K562 (cell line): Measurements from ENCODE around the gene TUBA4B. TPM values are rescaled to one million over a fixed set of nuclear protein-coding genes. Genes with fewer than 3 reads are reported as not detected.
A peak's percentile ranks its signal among the peaks of the same experiment; 100 is the strongest.
"Not testable (repeated sequence)": the region's sequence is repeated elsewhere in the genome, so short reads cannot be mapped to it uniquely, and the experiment has no call there.

Experiments used
- ATAC-seq: fragments of 200-7000 bp; cut with Tn5 transposase; 3 replicates; pipeline ENCODE4 v1.9.1; 2020; ENCODE audit warnings: moderate library complexity
- BruUV-seq: library from RNA; stranded (reverse); fragments of 400-500 nt; replicated peaks from 2 replicates; lab custom pipeline; 2021; lab: Mats Ljungman, UMichigan
- CTCF ChIA-PET: fragments of 300-600 bp; formaldehyde crosslinking; extraction: SDS; loops from one replicate; lab custom pipeline; 2021; ENCODE audit warnings: low intra/inter-chr PET ratio; lab: Yijun Ruan, JAX
- POLR2A ChIA-PET: fragments of 300-600, 350-650 bp; sonication (Branson Sonifier 250); formaldehyde crosslinking; extraction: SDS; loops from one replicate; lab custom pipeline; 2021; ENCODE audit warnings: antibody characterized with exemption, inconsistent platforms; lab: Yijun Ruan, JAX
- DNase-seq, 4 experiments: peaks; one replicate each; pipeline versions ENCODE4 v3.0.0 to v3.0.0-alpha.2; 2011 to 2018; ENCODE audit warnings: low spot score in 3 of 4, mixed read lengths in 3 of 4; ENCODE audit errors: extremely low read depth in 1 of 4
- FAIRE-seq: peaks from 2 replicates; lab custom pipeline; 2011; peaks lifted over from hg19 to GRCh38; lab: Jason Lieb, UNC
- H2AFZ ChIP-seq: 2 replicates; pipeline ENCODE4 v1.6.0; 2011; ENCODE audit warnings: low read depth, low read length, control low read depth, inconsistent platforms
- H3K27ac ChIP-seq: fragments of 200-600 bp; 3 replicates; pipeline ENCODE4 v1.8.0; 2011; ENCODE audit warnings: low read depth, mild to moderate bottlenecking, control low read depth, inconsistent platforms, low read length, moderate library complexity, mixed read lengths; ENCODE audit errors: extremely low read depth
- H3K27me3 ChIP-seq, 2 experiments: fragments of 300-600 bp in 1 of 2; 2 replicates in 1 of 2; 3 replicates in 1 of 2; pipeline versions ENCODE4 v1.6.0 to v1.8.0; 2011; ENCODE audit warnings: inconsistent platforms in 2 of 2, low read length in 2 of 2, mild to moderate bottlenecking in 1 of 2, mixed read lengths in 1 of 2, moderate library complexity in 1 of 2; ENCODE audit not compliant: control insufficient read depth in 2 of 2, insufficient read depth in 2 of 2
- H3K36me3 ChIP-seq: fragments of 300-600 bp; 3 replicates; pipeline ENCODE4 v1.8.0; 2011; ENCODE audit warnings: mild to moderate bottlenecking, low read length, inconsistent platforms; ENCODE audit not compliant: control insufficient read depth, insufficient read depth
- H3K4me1 ChIP-seq, 2 experiments: fragments of 200-600 bp in 1 of 2; replicated peaks in 1 of 2; 2 replicates in 1 of 2; 3 replicates in 1 of 2; pipeline versions ENCODE4 v1.5.1 to v1.8.0; 2011; ENCODE audit warnings: inconsistent platforms in 2 of 2, low read length in 2 of 2, mild to moderate bottlenecking in 1 of 2, mixed read lengths in 1 of 2, moderate library complexity in 1 of 2; ENCODE audit not compliant: control insufficient read depth in 2 of 2, insufficient read depth in 2 of 2
- H3K4me2 ChIP-seq: 2 replicates; pipeline ENCODE4 v1.6.1; 2011; ENCODE audit warnings: low read length, control low read depth, inconsistent platforms, mixed read lengths; ENCODE audit not compliant: insufficient read depth
- H3K4me3 ChIP-seq: fragments of 200-600 bp; sonication (generic), shearing (Covaris generic); 2 replicates; pipeline ENCODE4 v1.5.1; 2016; ENCODE audit warnings: control low read depth, inconsistent platforms
- H3K79me2 ChIP-seq: fragments of 200-600 bp; 3 replicates; pipeline ENCODE4 v1.8.0; 2011; ENCODE audit warnings: low read length, inconsistent platforms; ENCODE audit not compliant: control insufficient read depth, insufficient read depth
- H3K9ac ChIP-seq, 2 experiments: 2 replicates each; pipeline versions ENCODE4 v1.6.0 to v1.6.1; 2011; ENCODE audit warnings: low read depth in 2 of 2, low read length in 2 of 2, control low read depth in 1 of 2, inconsistent platforms in 1 of 2, mild to moderate bottlenecking in 1 of 2, mixed read lengths in 1 of 2; ENCODE audit not compliant: insufficient read depth in 1 of 2
- H3K9me1 ChIP-seq: one replicate; pipeline ENCODE4 v1.6.0; 2011; ENCODE audit warnings: inconsistent platforms, mild to moderate bottlenecking, low read length, moderate library complexity; ENCODE audit not compliant: control insufficient read depth, insufficient read depth
- H3K9me3 ChIP-seq: replicated peaks from 2 replicates; pipeline ENCODE4 v1.5.1; 2011; ENCODE audit warnings: low read depth, low read length, inconsistent platforms; ENCODE audit not compliant: control insufficient read depth, insufficient read depth
- H4K20me1 ChIP-seq: replicated peaks from 2 replicates; pipeline ENCODE4 v1.6.1; 2011; ENCODE audit warnings: low read length, inconsistent platforms, mixed read lengths; ENCODE audit not compliant: control insufficient read depth, insufficient read depth
- CTCF ChIP-seq, 3 experiments: IDR thresholded peaks in 2 of 3; conservative IDR thresholded peaks in 1 of 3; 2 replicates each; pipeline ENCODE4 v1.5.1; 2011 to 2012; ENCODE audit warnings: low read length in 3 of 3, mild to moderate bottlenecking in 3 of 3, control low read depth in 2 of 3, improper control_type of control experiment in 1 of 3, inconsistent platforms in 1 of 3, low read depth in 1 of 3, mixed read lengths in 1 of 3, moderate library complexity in 1 of 3; ENCODE audit not compliant: insufficient read depth in 2 of 3
- MAFG ChIP-seq: fragments of 450-650 bp; conservative IDR thresholded peaks from 2 replicates; pipeline ENCODE4 v1.6.1; 2016; ENCODE audit warnings: missing genetic modification characterization, missing compliant biosample characterization
- ZNF316 ChIP-seq: fragments of 450-650 bp; IDR thresholded peaks from 2 replicates; pipeline ENCODE4 v1.6.1; 2016
- WGBS: fragments of 100-300 bp; shearing (Covaris generic); methylation state at CpG from one replicate; pipeline ENCODE4 v1.1.6; 2016; ENCODE audit warnings: low coverage, mixed read lengths; ENCODE audit not compliant: insufficient coverage; ENCODE audit errors: missing lambda C conversion rate; 5-methylcytosine and 5-hydroxymethylcytosine counted together
- in situ Hi-C: fragments of 300-500 bp; cut with MboI; formaldehyde crosslinking; loops from 4 replicates; pipeline ENCODE4 v1.15.0; 2018; ENCODE audit warnings: inconsistent platforms, mixed read lengths
- intact Hi-C: fragments of 100-400 bp; cut with micrococcal nuclease; formaldehyde crosslinking; loops from 2 replicates; pipeline ENCODE4 v1.14.2; 2022
- polyA plus RNA-seq, 8 experiments: library from polyadenylated mRNA; depleted of rRNA in 4 of 8; stranded (reverse) in 5 of 8; unstranded in 3 of 8; fragments of >200 nt; fragmentation: Nextera tagmentation in 2 of 8; fragmentation: Illumina TruSeq in 1 of 8; extraction: Ambion mirVana in 2 of 8; extraction: Trizol in 1 of 8; gene quantifications; 2 replicates each; pipeline versions ENCODE4 v1.2.1 to v1.2.3, GENCODE V29; 2011 to 2014; ENCODE audit warnings: inconsistent platforms in 1 of 8, missing spikeins in 1 of 8
- total RNA-seq, 7 experiments: library from RNA; depleted of rRNA in 6 of 7; stranded (reverse); fragments of >200 nt in 6 of 7; fragmentation: Illumina TruSeq in 2 of 7; extraction: Trizol in 2 of 7; gene quantifications; 2 replicates each; pipeline versions ENCODE4 v1.2.1 to v1.2.3, GENCODE V29; 2011 to 2021; ENCODE audit warnings: low replicate concordance in 1 of 7

The TUBA4B gene
- total and polyA plus RNA-seq, 9 of the 15 experiments (the other 6 are each of a cell fraction or from before 2014, with no cell fraction given): 0.04 TPM; not detected in 8

DNA sequence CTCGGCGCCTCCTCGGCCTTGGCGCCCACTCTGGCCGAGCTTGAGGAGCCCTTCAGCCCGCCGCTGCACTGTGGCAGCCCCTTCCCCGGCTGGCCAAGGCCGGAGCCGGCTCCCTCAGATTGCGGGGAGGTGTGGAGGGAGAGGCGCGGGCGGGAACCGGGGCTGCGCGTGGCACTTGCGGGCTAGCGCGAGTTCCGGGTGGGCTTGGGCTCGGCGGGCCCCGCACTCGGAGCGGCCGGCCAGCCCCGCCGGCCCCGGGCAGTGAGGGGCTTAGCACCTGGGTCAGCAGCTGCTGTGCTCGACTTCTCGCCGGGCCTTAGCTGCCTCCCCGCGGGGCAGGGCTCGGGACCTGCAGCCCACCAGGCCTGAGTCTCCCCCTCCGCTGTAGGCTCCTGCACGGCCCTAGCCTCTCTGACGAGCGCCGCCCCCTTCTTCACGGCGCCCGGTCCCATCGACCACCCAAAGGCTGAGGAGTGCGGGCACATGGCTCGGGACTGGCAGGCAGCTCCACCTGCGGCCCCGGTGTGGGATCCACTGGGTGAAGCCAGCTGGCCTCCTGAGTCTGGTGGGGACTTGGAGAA lies 59.7 kb downstream of the TUBA4B start:
- H3K4me3 ChIP-seq, H2AFZ ChIP-seq, DNase-seq, intact Hi-C loops, H4K20me1 ChIP-seq, H3K9me3 ChIP-seq, CTCF ChIA-PET, H3K9ac ChIP-seq, BruUV-seq, FAIRE-seq, ATAC-seq, H3K27ac ChIP-seq, H3K4me2 ChIP-seq, in situ Hi-C loops, H3K36me3 ChIP-seq, H3K79me2 ChIP-seq, H3K9me1 ChIP-seq: not testable (repeated sequence)
- WGBS: 67% methylated on average over 3 of the region's 49 CpGs
- H3K4me1 ChIP-seq: peaks cover 0 to 15% of the 10 kb centered on the region in 2 experiments; a peak in 2 of 5 replicates
- H3K27me3 ChIP-seq: peaks cover 6 to 14% of the 10 kb centered on the region in 2 experiments; a peak in 3 of 5 replicates
- POLR2A ChIA-PET: interaction anchor here (1.2 to 1.4 kb wide), 2 partner anchors 10 kb away, joined by 3 to 4 read pairs; no protein-coding TSS in a partner anchor

- peaks cover 0 to 5% of the 10 kb centered on the region in 2 experiments; a peak in 2 of 5 replicates for H3K27me3 ChIP-seq
- TF ChIP-seq ZNF316: peak; percentile 59; the same call in 1 of the 2 replicates
- TF ChIP-seq MAFG: peak; percentile 32; the same call in 1 of the 2 replicates
- TF ChIP-seq CTCF (IDR thresholded peaks at IDR 0.05 in 2 of 3, conservative IDR thresholded peaks at IDR 0.05 in 1 of 3; ENCODE audit: insufficient read depth in 2 of 3, low read depth in 1 of 3, low read length in 3 of 3): no peak
- TF ChIP-seq, all 486 proteins: peak for 2
- no TSS peak for BruUV-seq
- no peaks in the 10 kb centered on the region for H3K9me1 ChIP-seq
- no peak overlapping the region for H3K4me2 ChIP-seq
- no peaks in the 10 kb centered on the region for H3K36me3 ChIP-seq
- intact Hi-C loops: no loop called here
- ChIA-PET POLR2A (no interaction called here), CTCF (no interaction called here)
- 41% methylated on average over 13 of the region's 16 CpGs for WGBS
- in situ Hi-C loops: no loop called here
- H3K4me1 ChIP-seq: no peaks in the 10 kb centered on the region
- H3K9me3 ChIP-seq: no peaks in the 10 kb centered on the region
- no peak overlapping the region for H2AFZ ChIP-seq
- no peak overlapping the region for H3K9ac ChIP-seq
- H3K79me2 ChIP-seq: no peaks in the 10 kb centered on the region
- H3K4me3 ChIP-seq: no peak overlapping the region
- H4K20me1 ChIP-seq: no peaks in the 10 kb centered on the region
- no peak for ATAC-seq
- no peak for DNase-seq
- no peak for FAIRE-seq
- H3K27ac ChIP-seq: no peak overlapping the region
Measured at GRCh38 chr2:219314804-219315468, 61.9 kb downstream of the TUBA4B start.
